ENCODE results near the gene CDH23. TPM values are rescaled to one million over a fixed set of nuclear protein-coding genes. Genes with fewer than 3 reads are reported as not detected.

CDH23 gene
- total RNA-seq, 2 experiments from 2014 or later: 4.7 to 4.9 TPM

- no peak for DNase-seq
- ChIA-PET CTCF (no interaction called here), POLR2A (no interaction called here)
- H3K36me3 Mint-ChIP-seq (ENCODE audit: low read depth): no peaks in the 10 kb centered on the region
- H3K27ac Mint-ChIP-seq: no peak overlapping the region
- H3K27me3 Mint-ChIP-seq (ENCODE audit: low read depth): no peaks in the 10 kb centered on the region
- H3K9me3 Mint-ChIP-seq (ENCODE audit: insufficient read depth): no peaks in the 10 kb centered on the region
- no peak overlapping the region for H3K4me3 Mint-ChIP-seq
- no peaks in the 10 kb centered on the region for H3K4me1 Mint-ChIP-seq (ENCODE audit: low read depth)
- no peak for ATAC-seq
Observed at GRCh38 chr10:71616817-71617654, 220.3 kb downstream of the CDH23 start.

GRCh38 chr10:71618176-71618575 lies 221.5 kb downstream of the CDH23 start:
- Mint-ChIP-seq H3K27me3 (ENCODE audit: low read depth) (no peaks in the 10 kb centered on the region), H3K9me3 (ENCODE audit: insufficient read depth) (no peaks in the 10 kb centered on the region), H3K4me3 (no peak overlapping the region), H3K27ac (no peak overlapping the region), H3K36me3 (ENCODE audit: low read depth) (no peaks in the 10 kb centered on the region), H3K4me1 (ENCODE audit: low read depth) (peaks cover 2% of the 10 kb centered on the region)
- ChIA-PET CTCF (no interaction called here), POLR2A (no interaction called here)
- ATAC-seq (no peak), DNase-seq (no peak)

DNA sequence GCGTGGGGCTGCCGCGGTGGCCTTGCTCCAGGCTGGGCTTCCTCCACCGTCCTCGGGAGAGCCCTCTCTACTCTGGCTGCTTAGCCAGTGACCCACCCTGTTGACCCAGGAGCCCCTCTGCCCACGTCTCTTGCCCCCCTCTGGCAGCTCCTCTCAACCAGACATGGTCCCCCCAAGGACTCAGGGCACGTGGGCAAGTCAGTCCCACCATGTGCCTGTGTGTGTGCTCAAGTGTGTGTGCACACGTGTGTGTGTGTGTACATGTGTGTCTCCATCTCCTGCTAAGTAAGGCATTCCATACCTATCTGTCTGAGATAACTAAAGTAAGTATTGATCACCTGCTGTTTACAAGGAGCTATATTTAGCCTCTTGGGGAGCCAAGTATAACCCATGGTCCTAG lies 221.9 kb downstream of the CDH23 start:
- DNase-seq (no peak), ATAC-seq (no peak)
- Mint-ChIP-seq H3K4me3 (no peak overlapping the region), H3K36me3 (ENCODE audit: low read depth) (no peaks in the 10 kb centered on the region), H3K27me3 (ENCODE audit: low read depth) (no peaks in the 10 kb centered on the region), H3K9me3 (ENCODE audit: insufficient read depth) (no peaks in the 10 kb centered on the region), H3K4me1 (ENCODE audit: low read depth) (peaks cover 3% of the 10 kb centered on the region), H3K27ac (no peak overlapping the region)
- POLR2A ChIA-PET: no interaction called here
- CTCF ChIA-PET: no interaction called here

GRCh38 chr10:71620642-71621041 lies 223.9 kb downstream of the CDH23 start:
- Mint-ChIP-seq H3K4me1 (ENCODE audit: low read depth) (peaks cover 3% of the 10 kb centered on the region), H3K9me3 (ENCODE audit: insufficient read depth) (no peaks in the 10 kb centered on the region), H3K27me3 (ENCODE audit: low read depth) (no peaks in the 10 kb centered on the region), H3K27ac (no peak overlapping the region), H3K4me3 (no peak overlapping the region), H3K36me3 (ENCODE audit: low read depth) (no peaks in the 10 kb centered on the region)
- POLR2A ChIA-PET: no interaction called here
- DNase-seq (no peak), ATAC-seq (no peak)
- CTCF ChIA-PET: no interaction called here

- no peak overlapping the region for H3K27ac Mint-ChIP-seq
- POLR2A ChIA-PET: no interaction called here
- no peaks in the 10 kb centered on the region for H3K9me3 Mint-ChIP-seq (ENCODE audit: insufficient read depth)
- CTCF ChIA-PET: interaction anchor here (3.3 kb wide), 1 partner anchor 52 kb away, joined by 8 read pairs; no protein-coding TSS in a partner anchor
- H3K27me3 Mint-ChIP-seq (ENCODE audit: low read depth): no peaks in the 10 kb centered on the region
- H3K4me1 Mint-ChIP-seq (ENCODE audit: low read depth): peaks cover 3% of the 10 kb centered on the region
- H3K4me3 Mint-ChIP-seq: no peak overlapping the region
- ATAC-seq (no peak), DNase-seq (no peak)
- H3K36me3 Mint-ChIP-seq (ENCODE audit: low read depth): no peaks in the 10 kb centered on the region
Observed at GRCh38 chr10:71621231-71622153, 224.8 kb downstream of the CDH23 start.

DNA sequence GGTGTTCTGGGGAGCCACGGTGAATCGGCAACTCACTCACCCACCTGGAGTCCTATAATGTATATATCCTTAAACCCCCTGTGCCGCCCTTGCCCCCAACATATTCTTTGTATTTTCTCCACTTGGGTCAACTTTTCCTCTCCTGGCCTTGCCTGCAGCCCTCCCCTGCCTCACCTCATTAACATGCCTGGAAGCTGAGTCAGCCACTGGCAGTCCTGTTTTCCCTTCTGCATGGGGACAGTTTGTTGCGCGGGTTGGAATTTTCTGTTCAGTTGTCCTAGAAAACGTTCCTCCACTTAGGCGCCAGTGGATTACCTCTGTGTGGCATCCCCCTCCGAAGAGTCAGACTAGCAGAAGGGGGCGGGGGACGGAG lies 225.4 kb downstream of the CDH23 start:
- Mint-ChIP-seq H3K9me3 (ENCODE audit: insufficient read depth) (no peaks in the 10 kb centered on the region), H3K36me3 (ENCODE audit: low read depth) (no peaks in the 10 kb centered on the region), H3K27ac (no peak overlapping the region), H3K4me1 (ENCODE audit: low read depth) (peaks cover 3% of the 10 kb centered on the region), H3K27me3 (ENCODE audit: low read depth) (no peaks in the 10 kb centered on the region), H3K4me3 (no peak overlapping the region)
- DNase-seq (no peak), ATAC-seq (no peak)
- ChIA-PET CTCF (interaction anchor here (1.2 to 3.3 kb wide), 2 partner anchors 53 to 307 kb away, joined by 4 to 8 read pairs; no protein-coding TSS in a partner anchor), POLR2A (interaction anchor here (0.6 kb wide), 1 partner anchor 211 kb away, joined by 3 read pairs; no protein-coding TSS in a partner anchor)

DNA sequence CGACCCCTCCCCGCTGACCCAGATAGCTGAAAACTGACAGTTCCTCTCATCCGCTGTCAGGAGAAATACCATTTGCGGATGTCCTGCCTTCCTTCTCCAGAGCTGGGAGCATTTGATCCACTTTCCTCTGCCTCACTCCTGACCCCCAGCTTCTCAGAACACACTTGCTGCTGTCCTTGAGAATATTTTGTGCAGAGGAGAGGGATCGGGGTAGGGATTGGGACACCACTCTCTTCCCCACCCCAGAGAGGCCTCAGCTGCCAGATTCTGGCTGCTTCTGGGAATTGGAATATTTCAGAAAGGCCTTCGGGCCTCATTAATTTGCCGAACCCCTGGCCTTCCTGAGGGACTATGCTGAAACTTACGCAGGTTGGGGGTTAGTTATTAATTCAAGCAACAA lies 225.9 kb downstream of the CDH23 start:
- CTCF ChIA-PET: interaction anchor here (1.0 to 3.3 kb wide), 3 partner anchors 13 to 307 kb away, joined by 3 to 8 read pairs (median 4); no protein-coding TSS in a partner anchor
- no peak overlapping the region for H3K27ac Mint-ChIP-seq
- no peaks in the 10 kb centered on the region for H3K9me3 Mint-ChIP-seq (ENCODE audit: insufficient read depth)
- ATAC-seq (no peak), DNase-seq (no peak)
- no peaks in the 10 kb centered on the region for H3K36me3 Mint-ChIP-seq (ENCODE audit: low read depth)
- peaks cover 1% of the 10 kb centered on the region for H3K27me3 Mint-ChIP-seq (ENCODE audit: low read depth)
- POLR2A ChIA-PET: interaction anchor here (0.6 kb wide), 1 partner anchor 211 kb away, joined by 3 read pairs; no protein-coding TSS in a partner anchor
- H3K4me3 Mint-ChIP-seq: no peak overlapping the region
- H3K4me1 Mint-ChIP-seq (ENCODE audit: low read depth): peaks cover 3% of the 10 kb centered on the region

DNA sequence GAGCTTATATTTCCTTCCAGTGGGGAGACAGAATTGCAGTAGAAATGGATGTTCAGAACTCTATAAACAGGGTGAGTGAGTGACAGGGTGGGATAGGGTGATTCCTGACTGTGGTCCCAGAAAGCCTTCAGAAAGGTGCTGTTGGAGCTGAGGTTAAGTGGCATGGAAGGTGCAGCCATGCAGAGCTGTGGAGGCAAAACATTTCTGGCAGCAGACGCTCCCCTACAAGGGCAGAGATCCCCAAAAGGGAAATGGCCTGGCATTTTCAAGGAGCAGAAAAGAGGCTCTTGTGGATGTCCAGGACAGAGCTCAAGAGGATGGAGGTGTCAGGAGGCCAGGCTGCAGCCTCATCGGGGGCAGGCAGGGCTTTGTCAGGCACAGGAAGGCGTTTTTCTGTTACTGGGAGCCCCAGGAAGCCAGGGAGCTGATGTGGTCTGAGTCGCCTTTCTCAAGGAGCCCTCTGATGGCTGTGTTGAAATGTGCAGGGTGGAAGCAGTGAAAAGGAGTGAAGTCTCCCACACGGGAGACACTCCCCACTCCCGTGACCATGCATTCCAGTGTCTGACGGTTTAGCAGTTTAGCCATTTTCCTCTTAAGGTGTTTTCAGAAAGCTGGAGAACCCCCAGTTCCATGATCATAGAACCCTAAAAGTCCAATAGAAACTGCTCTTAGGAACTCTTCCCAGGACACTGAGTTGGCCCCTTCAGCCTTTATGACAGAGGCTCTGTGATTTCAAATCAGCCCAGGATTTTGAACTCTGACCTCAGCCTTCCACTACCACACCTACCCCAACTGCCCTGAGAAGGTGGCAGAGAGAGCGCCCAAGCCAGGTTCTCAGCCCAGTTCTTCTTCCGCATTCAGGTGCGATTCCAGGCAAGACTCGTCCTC lies 226.6 kb downstream of the CDH23 start:
- ChIA-PET CTCF (interaction anchor here (1.0 to 3.3 kb wide), 3 partner anchors 13 to 308 kb away, joined by 3 to 8 read pairs (median 4); no protein-coding TSS in a partner anchor), POLR2A (no interaction called here)
- H3K9me3 Mint-ChIP-seq (ENCODE audit: insufficient read depth): no peaks in the 10 kb centered on the region
- H3K27ac Mint-ChIP-seq: no peak overlapping the region
- peak; percentile 44 for ATAC-seq
- no peak overlapping the region for H3K4me3 Mint-ChIP-seq
- peaks cover 3% of the 10 kb centered on the region for H3K4me1 Mint-ChIP-seq (ENCODE audit: low read depth)
- peak; percentile 32 for DNase-seq
- no peaks in the 10 kb centered on the region for H3K36me3 Mint-ChIP-seq (ENCODE audit: low read depth)
- H3K27me3 Mint-ChIP-seq (ENCODE audit: low read depth): peaks cover 1% of the 10 kb centered on the region

GRCh38 chr10:71623986-71624291 lies 227.2 kb downstream of the CDH23 start:
- POLR2A ChIA-PET: no interaction called here
- Mint-ChIP-seq H3K27me3 (ENCODE audit: low read depth) (peaks cover 1% of the 10 kb centered on the region), H3K36me3 (ENCODE audit: low read depth) (no peaks in the 10 kb centered on the region), H3K4me3 (no peak overlapping the region), H3K27ac (no peak overlapping the region), H3K9me3 (ENCODE audit: insufficient read depth) (no peaks in the 10 kb centered on the region), H3K4me1 (ENCODE audit: low read depth) (peaks cover 3% of the 10 kb centered on the region)
- DNase-seq: no peak
- ATAC-seq: no peak
- CTCF ChIA-PET: interaction anchor here (3.3 kb wide), 1 partner anchor 54 kb away, joined by 8 read pairs; no protein-coding TSS in a partner anchor

DNA sequence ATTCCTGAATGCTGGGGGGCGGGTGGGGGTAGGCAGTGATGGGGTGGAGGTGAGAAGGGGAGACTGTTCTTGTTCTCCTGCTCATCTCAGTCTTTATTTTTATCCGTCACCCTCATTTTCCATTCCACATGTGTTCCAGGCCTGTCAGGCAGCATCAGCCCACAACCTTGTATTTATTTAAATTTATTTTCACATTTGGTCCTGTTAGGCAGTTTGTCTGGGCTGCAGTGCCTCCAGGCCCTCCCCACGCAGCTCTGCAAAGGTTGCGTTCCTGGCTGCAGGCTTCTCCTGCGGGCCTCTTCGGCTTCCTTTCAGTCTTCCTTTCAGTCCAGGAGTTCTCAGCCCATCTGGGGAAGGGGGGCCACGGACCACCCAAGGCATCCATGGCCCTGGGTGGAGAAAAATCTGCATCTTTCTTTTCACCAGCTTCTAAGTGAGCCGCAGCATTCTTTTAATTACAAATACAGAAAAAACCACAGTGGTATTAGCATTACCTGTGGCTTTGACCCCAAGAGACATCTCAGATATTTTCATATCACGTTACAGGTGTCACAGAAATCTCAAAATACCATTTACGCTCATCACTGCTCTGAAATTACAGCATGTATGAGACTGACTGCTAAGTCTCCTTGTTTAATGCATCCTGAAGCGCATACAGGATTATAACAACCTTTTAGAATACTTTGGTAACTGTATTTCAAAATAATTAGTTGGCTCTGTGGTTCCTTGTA lies 228.9 kb downstream of the CDH23 start:
- no peaks in the 10 kb centered on the region for H3K36me3 Mint-ChIP-seq (ENCODE audit: low read depth)
- H3K27ac Mint-ChIP-seq: no peak overlapping the region
- ChIA-PET POLR2A (no interaction called here), CTCF (interaction anchor here (1.3 kb wide), 1 partner anchor 17 kb away, joined by 3 read pairs; no protein-coding TSS in a partner anchor)
- H3K4me3 Mint-ChIP-seq: no peak overlapping the region
- no peak for DNase-seq
- H3K9me3 Mint-ChIP-seq (ENCODE audit: insufficient read depth): no peaks in the 10 kb centered on the region
- ATAC-seq: no peak
- H3K27me3 Mint-ChIP-seq (ENCODE audit: low read depth): peaks cover 6% of the 10 kb centered on the region
- H3K4me1 Mint-ChIP-seq (ENCODE audit: low read depth): peaks cover 3% of the 10 kb centered on the region

Data from activated CD8-positive, alpha-beta T cell treated with anti-CD3 and anti-CD28 coated beads, Interleukin-2, amount 10 ng/mL, durations not matched to agents 7 days and 5 days (primary cell).